Lung (tissue), 12 donors: Measurements from ENCODE around the gene MMP24. TPM values are rescaled to one million over a fixed set of nuclear protein-coding genes. Genes with fewer than 3 reads are reported as not detected.

ENCODE experiments used
- ATAC-seq: fragments of 200-7000 bp; cut with Tn5 transposase; one replicate; pipeline ENCODE4 v1.9.1; 2020; ENCODE audit warnings: moderate number of reproducible peaks; ENCODE audit not compliant: insufficient read depth, low FRiP score
- DNase-seq, 3 donors: peaks; one replicate each; pipeline ENCODE4 v3.0.0-alpha.2; 2013 to 2017
- H3K27ac ChIP-seq, 2 donors: one replicate each; pipeline ENCODE4 v1.5.1; 2013; ENCODE audit warnings: mild to moderate bottlenecking in 2 of 2, moderate library complexity in 2 of 2, control low read depth in 1 of 2, inconsistent platforms in 1 of 2, low read depth in 1 of 2, low read length in 1 of 2
- H3K27me3 ChIP-seq, 3 donors: one replicate each; pipeline ENCODE4 v1.5.1; 2013; ENCODE audit warnings: low read length in 2 of 3; ENCODE audit not compliant: control insufficient read depth in 3 of 3, insufficient read depth in 3 of 3
- H3K36me3 ChIP-seq, 4 donors: one replicate each; pipeline ENCODE4 v1.5.1; 2013; ENCODE audit warnings: low read length in 4 of 4, mild to moderate bottlenecking in 1 of 4, moderate library complexity in 1 of 4; ENCODE audit not compliant: control insufficient read depth in 4 of 4, insufficient read depth in 4 of 4
- H3K4me1 ChIP-seq, 5 donors: one replicate each; pipeline ENCODE4 v1.5.1; 2013; ENCODE audit warnings: low read length in 5 of 5, mild to moderate bottlenecking in 2 of 5, moderate library complexity in 1 of 5; ENCODE audit not compliant: control insufficient read depth in 5 of 5, insufficient read depth in 5 of 5
- H3K4me3 ChIP-seq: one replicate; pipeline ENCODE4 v1.5.1; 2013; ENCODE audit warnings: mild to moderate bottlenecking, control low read depth, moderate library complexity
- H3K9ac ChIP-seq, 2 donors: one replicate each; pipeline ENCODE4 v1.5.1; 2013; ENCODE audit warnings: low read length in 2 of 2, control low read depth in 1 of 2; ENCODE audit not compliant: insufficient read depth in 1 of 2
- H3K9me3 ChIP-seq, 4 donors: one replicate each; pipeline ENCODE4 v1.5.1; 2013; ENCODE audit warnings: low read length in 3 of 4, mild to moderate bottlenecking in 1 of 4, moderate library complexity in 1 of 4; ENCODE audit not compliant: control insufficient read depth in 4 of 4, insufficient read depth in 3 of 4
- WGBS, 2 donors: extraction: QIAGEN DNeasy Blood & Tissue Kit; methylation state at CpG; one replicate each; pipeline ENCODE4 v1.1.7; 2013; 5-methylcytosine and 5-hydroxymethylcytosine counted together
- polyA plus RNA-seq, 2 donors: library from polyadenylated mRNA; stranded (reverse); fragments of 200-250 nt; gene quantifications; one replicate each; pipeline ENCODE4 v1.2.1, GENCODE V29; 2013
- total RNA-seq, 2 donors: library from RNA; depleted of rRNA in 1 of 2; stranded (reverse); fragments of >200 nt in 1 of 2; gene quantifications; one replicate each; pipeline ENCODE4 v1.2.1, GENCODE V29; 2014 to 2021
- TF ChIP-seq, protein P1 (sequence below): IDR thresholded peaks from 2 replicates; pipeline ENCODE4 v1.5.1; 2012; ENCODE audit warnings: mild to moderate bottlenecking; ENCODE audit errors: control extremely low read depth, extremely low read depth
- donor health status: control.
- donor health status: control.
- donor health status: Bipolar disorder and iron deficiency.
- donor health status: healthy.
- donor health status: DM: yes; HTN: yes; CAD: no.

MMP24 gene
- total and polyA plus RNA-seq, 4 donors, result 2.3 to 10.1 (median 6.7) TPM

DNA sequence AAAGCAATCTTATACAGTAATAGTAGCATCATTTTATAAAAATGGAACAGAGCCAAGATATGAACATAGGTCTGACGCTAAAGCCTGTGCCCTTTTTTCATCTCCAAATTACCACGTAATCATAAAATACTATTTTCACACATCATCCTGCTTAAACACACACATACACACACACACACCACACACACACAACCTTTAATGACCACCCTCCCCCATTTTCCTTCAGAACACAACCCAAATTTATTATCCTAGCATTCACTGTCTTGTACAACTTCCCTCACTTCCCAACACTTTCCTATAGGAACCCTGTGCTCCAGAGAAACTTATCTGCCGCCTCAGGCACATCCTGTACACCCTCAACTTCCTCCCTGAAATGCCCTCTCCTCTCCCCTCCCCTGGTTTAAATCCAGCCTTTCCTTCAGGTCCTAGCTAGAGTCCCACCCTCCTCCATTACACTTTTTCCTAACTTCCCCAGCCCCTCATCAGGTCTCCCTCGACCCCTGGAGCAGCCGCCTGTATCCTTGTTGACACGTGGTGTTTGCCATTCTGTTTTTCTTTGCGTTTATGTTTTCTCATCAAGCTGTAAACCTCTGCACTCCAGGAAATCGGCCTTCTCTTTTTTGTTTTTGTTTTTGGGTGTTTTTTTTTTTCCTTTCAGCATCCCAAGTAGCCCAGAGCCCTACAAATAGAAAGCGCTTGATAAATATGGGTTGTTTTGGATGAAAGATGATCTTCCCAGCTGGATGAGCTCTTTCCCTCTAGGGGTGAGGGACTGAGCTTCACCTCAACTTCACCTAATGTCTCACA, 968 bp upstream of the MMP24 start:
- H3K4me1 ChIP-seq, result peaks cover 0 to 9% (median 0%) of the 10 kb centered on the region in 5 donors
- no peaks in the 10 kb centered on the region for H3K9me3 ChIP-seq
- H3K4me3 ChIP-seq, result no peak overlapping the region
- no peak overlapping the region for H3K27ac ChIP-seq
- H3K36me3 ChIP-seq, result no peaks in the 10 kb centered on the region
- H3K27me3 ChIP-seq, result peaks cover 0 to 18% (median 3%) of the 10 kb centered on the region in 3 donors
- H3K9ac ChIP-seq, result no peak overlapping the region
- TF ChIP-seq, protein P1, sequence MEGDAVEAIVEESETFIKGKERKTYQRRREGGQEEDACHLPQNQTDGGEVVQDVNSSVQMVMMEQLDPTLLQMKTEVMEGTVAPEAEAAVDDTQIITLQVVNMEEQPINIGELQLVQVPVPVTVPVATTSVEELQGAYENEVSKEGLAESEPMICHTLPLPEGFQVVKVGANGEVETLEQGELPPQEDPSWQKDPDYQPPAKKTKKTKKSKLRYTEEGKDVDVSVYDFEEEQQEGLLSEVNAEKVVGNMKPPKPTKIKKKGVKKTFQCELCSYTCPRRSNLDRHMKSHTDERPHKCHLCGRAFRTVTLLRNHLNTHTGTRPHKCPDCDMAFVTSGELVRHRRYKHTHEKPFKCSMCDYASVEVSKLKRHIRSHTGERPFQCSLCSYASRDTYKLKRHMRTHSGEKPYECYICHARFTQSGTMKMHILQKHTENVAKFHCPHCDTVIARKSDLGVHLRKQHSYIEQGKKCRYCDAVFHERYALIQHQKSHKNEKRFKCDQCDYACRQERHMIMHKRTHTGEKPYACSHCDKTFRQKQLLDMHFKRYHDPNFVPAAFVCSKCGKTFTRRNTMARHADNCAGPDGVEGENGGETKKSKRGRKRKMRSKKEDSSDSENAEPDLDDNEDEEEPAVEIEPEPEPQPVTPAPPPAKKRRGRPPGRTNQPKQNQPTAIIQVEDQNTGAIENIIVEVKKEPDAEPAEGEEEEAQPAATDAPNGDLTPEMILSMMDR, result no peak
- ATAC-seq (no peak), DNase-seq (peak in 2 of 3 donors; percentile 11 to 37)
- 15 to 35% methylated on average over 9 of the region's 9 CpGs for WGBS, 2 donors

DNA sequence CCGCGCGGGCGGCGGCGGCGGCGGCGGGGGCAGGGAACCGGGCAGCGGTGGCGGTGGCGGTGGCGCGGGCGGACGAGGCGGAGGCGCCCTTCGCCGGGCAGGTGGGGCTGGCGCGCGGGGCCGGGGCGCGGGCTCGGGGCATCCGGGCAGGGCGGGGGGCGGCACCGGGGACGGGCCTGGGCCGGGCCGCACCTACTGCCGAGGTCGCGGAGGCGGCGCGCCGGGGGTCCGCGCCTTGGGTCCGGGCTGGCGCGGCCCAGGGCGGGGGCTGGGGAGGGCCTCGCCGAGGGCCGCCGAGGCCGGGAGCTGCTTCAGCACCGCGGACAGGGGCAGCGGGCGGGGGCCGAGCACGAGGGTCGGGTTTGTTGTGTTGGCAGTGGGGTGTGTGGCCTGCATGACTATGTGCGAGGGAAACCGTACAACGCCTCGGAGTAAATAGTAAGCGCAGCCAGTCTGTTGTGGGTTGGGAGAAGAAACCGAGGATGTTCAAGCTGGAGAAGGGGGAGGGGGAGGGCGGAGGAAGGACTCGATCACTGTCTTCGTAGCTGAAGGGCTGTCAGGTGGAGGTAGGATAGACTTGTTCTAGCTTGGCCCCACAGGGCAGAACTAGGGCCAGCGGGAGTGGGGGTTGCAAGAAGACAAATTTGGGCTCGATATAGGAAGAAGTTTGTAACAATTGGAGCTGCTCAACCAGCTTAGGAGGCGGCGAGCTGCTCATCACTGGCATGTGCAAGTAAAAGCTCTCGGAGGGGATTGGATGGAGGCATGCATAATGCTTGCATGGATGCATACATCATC, 593 bp downstream of the MMP24 start:
- TF ChIP-seq, protein P1, result no peak
- Histone ChIP-seq H3K4me1 (peaks cover 0 to 9% (median 0%) of the 10 kb centered on the region in 5 donors), H3K9ac (no peak overlapping the region), H3K9me3 (no peaks in the 10 kb centered on the region), H3K27me3 (peaks cover 0 to 18% (median 3%) of the 10 kb centered on the region in 3 donors), H3K27ac (no peak overlapping the region), H3K4me3 (peak overlapping the region; percentile 38), H3K36me3 (no peaks in the 10 kb centered on the region)
- DNase-seq (peak; percentile 73 to 76 (median 74)), ATAC-seq (peak; percentile 53)
- 8 to 18% methylated on average over 29 to 74 of the region's 74 CpGs for WGBS, 2 donors

DNA sequence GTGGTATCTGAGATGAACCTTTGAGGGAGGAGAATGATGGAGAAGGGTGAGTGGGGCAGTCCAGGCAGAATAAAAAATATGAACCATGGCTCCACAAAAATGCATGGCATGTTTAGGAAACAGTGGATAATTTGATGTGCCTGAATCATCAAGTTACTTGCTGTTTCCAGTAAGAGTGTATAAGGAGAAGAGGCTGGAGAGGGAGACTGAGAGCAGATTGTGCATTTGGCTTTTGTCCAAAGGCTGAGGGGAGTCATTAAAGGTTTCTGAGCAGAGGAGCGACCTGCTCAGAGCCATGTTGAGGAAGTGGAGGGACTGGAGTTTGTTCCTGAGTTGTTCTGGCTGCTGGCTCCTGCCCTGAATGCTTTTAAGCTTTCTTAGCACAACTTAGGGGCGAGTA, 6.1 kb downstream of the MMP24 start:
- 61 to 69% methylated on average over 2 of the region's 2 CpGs for WGBS, 2 donors
- DNase-seq (no peak), ATAC-seq (peak; percentile 62)
- Histone ChIP-seq H3K4me3 (no peak overlapping the region), H3K36me3 (peaks cover 0 to 3% (median 0%) of the 10 kb centered on the region in 4 donors), H3K27ac (no peak overlapping the region), H3K9me3 (peaks cover 0 to 3% (median under 1%) of the 10 kb centered on the region in 4 donors), H3K27me3 (no peaks in the 10 kb centered on the region), H3K4me1 (peaks cover 0 to 2% (median 0%) of the 10 kb centered on the region in 5 donors), H3K9ac (no peak overlapping the region)
- TF ChIP-seq, protein P1, result no peak
